Smooth muscle cell (in vitro differentiated cells): ENCODE data around the gene BMF. TPM values are rescaled to one million over a fixed set of nuclear protein-coding genes. Genes with fewer than 3 reads are reported as not detected.

Experiments
- DNase-seq: peaks from one replicate; lab custom pipeline; 2025; ENCODE audit not compliant: unreplicated experiment; lab: John Stamatoyannopoulos, UW
- H2AFZ ChIP-seq: fragments of 200-600 bp; sonication (generic); 2 replicates; pipeline ENCODE4 v1.6.0; 2016; ENCODE audit warnings: antibody characterized with exemption, low read depth, mild to moderate bottlenecking
- H3F3A ChIP-seq: fragments of 200-600 bp; sonication (generic); 2 replicates; pipeline ENCODE4 v1.6.0; 2017; ENCODE audit warnings: antibody characterized with exemption, low read depth
- H3K27ac ChIP-seq: fragments of 200-600 bp; sonication (generic); 2 replicates; pipeline ENCODE4 v1.5.1; 2016; ENCODE audit warnings: low read depth, mild to moderate bottlenecking
- H3K27me3 ChIP-seq: fragments of 200-600 bp; sonication (generic); 2 replicates; pipeline ENCODE4 v1.6.1; 2016; ENCODE audit warnings: low read depth, mild to moderate bottlenecking
- H3K36me3 ChIP-seq: fragments of 200-600 bp; sonication (generic); 2 replicates; pipeline ENCODE4 v1.5.1; 2016; ENCODE audit warnings: low read depth
- H3K4me1 ChIP-seq: fragments of 200-600 bp; sonication (generic); 2 replicates; pipeline ENCODE4 v1.5.1; 2016; ENCODE audit warnings: low read depth
- H3K4me2 ChIP-seq: fragments of 200-600 bp; sonication (generic); 2 replicates; pipeline ENCODE4 v1.6.0; 2016; ENCODE audit warnings: mild to moderate bottlenecking
- H3K4me3 ChIP-seq: fragments of 200-600 bp; sonication (generic); 2 replicates; pipeline ENCODE4 v1.5.1; 2016; ENCODE audit warnings: mild to moderate bottlenecking
- H3K79me2 ChIP-seq: fragments of 200-600 bp; sonication (generic); 2 replicates; pipeline ENCODE4 v1.6.0; 2016; ENCODE audit warnings: low read depth, mild to moderate bottlenecking
- H3K9ac ChIP-seq: fragments of 200-600 bp; sonication (generic); 2 replicates; pipeline ENCODE4 v1.6.0; 2016; ENCODE audit warnings: low read depth
- H3K9me3 ChIP-seq: fragments of 200-600 bp; sonication (generic); replicated peaks from 2 replicates; pipeline ENCODE4 v1.5.1; 2016; ENCODE audit warnings: low read depth
- H4K20me1 ChIP-seq: fragments of 200-600 bp; sonication (generic); 2 replicates; pipeline ENCODE4 v1.6.0; 2016; ENCODE audit warnings: low read depth
- WGBS: methylation state at CpG from one replicate; pipeline ENCODE4 v1.1.7; 2016; ENCODE audit warnings: low lambda C conversion rate; 5-methylcytosine and 5-hydroxymethylcytosine counted together
- polyA plus RNA-seq: library from polyadenylated mRNA; unstranded; fragments of >200 nt; fragmentation: Nextera tagmentation; extraction: Ambion mirVana; gene quantifications from 2 replicates; pipeline ENCODE4 v1.2.1, GENCODE V29; 2016
- total RNA-seq: library from RNA; depleted of rRNA; stranded (reverse); fragments of >200 nt; gene quantifications from 2 replicates; pipeline ENCODE4 v1.2.3, GENCODE V29; 2014
- TF ChIP-seq, protein P1 (sequence below): fragments of 200-600 bp; sonication (generic); IDR thresholded peaks from 2 replicates; pipeline ENCODE4 v1.5.1; 2017; ENCODE audit warnings: borderline replicate concordance, mild to moderate bottlenecking, antibody characterized with exemption; ENCODE audit not compliant: insufficient read depth, poor library complexity, severe bottlenecking

The BMF gene
- total and polyA plus RNA-seq, 2 experiments from 2014 or later: 3.6 to 9.1 TPM

DNA sequence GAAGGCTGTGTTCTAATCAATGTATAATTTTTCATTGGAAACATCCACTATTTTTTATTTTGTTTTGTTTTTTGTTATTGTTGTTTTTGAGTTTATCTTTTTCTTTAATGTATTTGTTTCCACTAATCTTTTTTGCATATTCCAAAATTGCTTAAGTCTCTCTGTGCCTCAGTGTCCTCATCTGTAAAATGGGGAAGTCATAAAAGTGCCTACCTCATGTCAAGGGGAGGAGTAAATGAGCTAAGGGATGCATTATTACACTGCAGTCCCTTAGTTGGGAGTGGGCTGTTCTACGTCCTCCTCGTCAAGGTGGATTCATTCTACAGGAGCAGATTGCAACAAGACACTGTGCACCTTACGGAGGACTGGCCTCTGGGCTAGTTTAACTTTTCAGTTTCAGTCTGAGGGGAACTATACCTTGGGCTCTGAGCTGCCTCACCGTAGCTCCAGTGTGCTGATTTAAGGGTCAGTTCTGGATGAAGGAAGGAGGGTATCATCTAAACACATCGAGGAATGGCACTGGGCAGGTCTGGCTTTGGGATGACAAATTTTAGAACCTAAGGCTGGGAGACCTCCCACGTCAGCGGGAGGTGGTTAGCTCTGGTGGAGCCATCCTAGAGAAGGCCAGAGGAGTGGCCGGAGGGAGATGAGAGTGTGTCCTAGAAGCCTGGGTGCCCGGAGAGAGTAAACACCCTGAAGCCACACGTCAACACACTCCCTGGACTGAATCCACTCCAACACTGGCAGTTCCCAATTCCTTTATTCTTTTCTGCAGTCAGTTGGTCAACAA lies 64.6 kb downstream of the BMF start:
- Histone ChIP-seq H3K36me3 (no peaks in the 10 kb centered on the region), H2AFZ (no peak overlapping the region), H4K20me1 (no peaks in the 10 kb centered on the region), H3K4me3 (no peak overlapping the region), H3K4me2 (no peak overlapping the region), H3K79me2 (no peaks in the 10 kb centered on the region), H3K4me1 (peaks cover 9% of the 10 kb centered on the region), H3K9ac (no peak overlapping the region), H3F3A (peaks cover 4% of the 10 kb centered on the region), H3K27ac (no peak overlapping the region), H3K9me3 (no peaks in the 10 kb centered on the region), H3K27me3 (no peaks in the 10 kb centered on the region)
- WGBS: 85% methylated on average over 10 of the region's 10 CpGs
- DNase-seq: no peak
- TF ChIP-seq, protein P1, sequence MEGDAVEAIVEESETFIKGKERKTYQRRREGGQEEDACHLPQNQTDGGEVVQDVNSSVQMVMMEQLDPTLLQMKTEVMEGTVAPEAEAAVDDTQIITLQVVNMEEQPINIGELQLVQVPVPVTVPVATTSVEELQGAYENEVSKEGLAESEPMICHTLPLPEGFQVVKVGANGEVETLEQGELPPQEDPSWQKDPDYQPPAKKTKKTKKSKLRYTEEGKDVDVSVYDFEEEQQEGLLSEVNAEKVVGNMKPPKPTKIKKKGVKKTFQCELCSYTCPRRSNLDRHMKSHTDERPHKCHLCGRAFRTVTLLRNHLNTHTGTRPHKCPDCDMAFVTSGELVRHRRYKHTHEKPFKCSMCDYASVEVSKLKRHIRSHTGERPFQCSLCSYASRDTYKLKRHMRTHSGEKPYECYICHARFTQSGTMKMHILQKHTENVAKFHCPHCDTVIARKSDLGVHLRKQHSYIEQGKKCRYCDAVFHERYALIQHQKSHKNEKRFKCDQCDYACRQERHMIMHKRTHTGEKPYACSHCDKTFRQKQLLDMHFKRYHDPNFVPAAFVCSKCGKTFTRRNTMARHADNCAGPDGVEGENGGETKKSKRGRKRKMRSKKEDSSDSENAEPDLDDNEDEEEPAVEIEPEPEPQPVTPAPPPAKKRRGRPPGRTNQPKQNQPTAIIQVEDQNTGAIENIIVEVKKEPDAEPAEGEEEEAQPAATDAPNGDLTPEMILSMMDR: no peak

DNA sequence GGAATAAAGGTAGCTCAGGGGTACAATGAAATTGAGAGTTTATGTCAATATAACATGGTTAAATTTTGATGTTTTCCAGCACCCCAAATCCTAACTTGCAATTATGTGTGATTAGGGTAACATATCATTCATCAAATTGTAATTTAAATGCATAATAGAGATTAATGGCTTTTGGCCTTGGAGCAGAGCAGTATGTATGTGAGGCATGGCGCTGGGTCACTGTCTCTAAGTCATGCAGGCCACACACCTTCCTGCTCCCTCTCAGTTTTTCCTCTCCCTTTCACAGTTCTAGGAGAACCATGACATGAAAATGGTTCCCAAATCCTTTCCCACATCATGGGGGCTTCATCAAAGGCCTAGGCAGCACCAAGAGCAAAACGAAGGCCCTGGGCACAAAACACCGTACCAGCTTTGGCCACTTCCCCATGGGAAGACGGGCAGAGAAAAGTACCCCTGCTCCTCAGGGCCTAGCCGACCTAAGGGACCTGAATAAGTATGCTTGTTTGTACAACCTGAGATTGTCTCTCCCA lies 65.8 kb downstream of the BMF start:
- WGBS: 94% methylated on average over 5 of the region's 5 CpGs
- Histone ChIP-seq H3K4me2 (no peak overlapping the region), H2AFZ (no peak overlapping the region), H3K9me3 (no peaks in the 10 kb centered on the region), H4K20me1 (no peaks in the 10 kb centered on the region), H3K27ac (no peak overlapping the region), H3K27me3 (no peaks in the 10 kb centered on the region), H3K4me1 (peaks cover 9% of the 10 kb centered on the region), H3K9ac (no peak overlapping the region), H3K79me2 (peaks cover 8% of the 10 kb centered on the region), H3K36me3 (no peaks in the 10 kb centered on the region), H3K4me3 (no peak overlapping the region), H3F3A (peaks cover 4% of the 10 kb centered on the region)
- no peak for DNase-seq
- TF ChIP-seq, protein P1: no peak

DNA sequence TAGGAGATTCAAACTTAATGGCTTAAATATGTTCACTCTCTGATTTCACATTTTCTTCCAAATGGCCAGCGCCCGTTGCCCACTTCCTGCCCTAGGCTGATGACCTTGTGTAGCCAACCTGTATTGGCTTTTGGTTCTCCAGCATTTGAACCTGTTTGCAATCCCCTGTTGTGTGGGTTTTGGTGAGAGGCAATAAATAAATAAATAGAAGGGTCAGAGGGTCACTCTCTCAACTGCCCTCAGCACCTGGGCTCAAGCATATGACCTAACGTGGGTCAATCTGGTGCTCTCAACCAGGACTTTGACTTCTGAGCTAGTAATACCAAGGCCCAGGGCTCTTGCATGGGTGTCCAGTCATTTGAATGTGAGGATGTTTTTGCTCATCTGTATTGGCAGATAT lies 67.9 kb downstream of the BMF start:
- Histone ChIP-seq H4K20me1 (peaks cover 4% of the 10 kb centered on the region), H3K4me2 (no peak overlapping the region), H3K4me3 (no peak overlapping the region), H3K27ac (no peak overlapping the region), H3K79me2 (peaks cover 17% of the 10 kb centered on the region), H3F3A (peaks cover 4% of the 10 kb centered on the region), H2AFZ (no peak overlapping the region), H3K27me3 (no peaks in the 10 kb centered on the region), H3K4me1 (peaks cover 7% of the 10 kb centered on the region), H3K9ac (no peak overlapping the region), H3K9me3 (no peaks in the 10 kb centered on the region), H3K36me3 (peaks cover 4% of the 10 kb centered on the region)
- WGBS: 96% methylated on average over 3 of the region's 3 CpGs
- no peak for DNase-seq
- TF ChIP-seq, protein P1: no peak

GRCh38 chr15:40040293-40040635 lies 68.4 kb downstream of the BMF start:
- peaks cover 4% of the 10 kb centered on the region for H3F3A ChIP-seq
- H3K27ac ChIP-seq: no peak overlapping the region
- H3K9me3 ChIP-seq: no peaks in the 10 kb centered on the region
- TF ChIP-seq, protein P1: no peak
- no peaks in the 10 kb centered on the region for H3K27me3 ChIP-seq
- WGBS: 86% methylated on average over 6 of the region's 6 CpGs
- H3K36me3 ChIP-seq: peaks cover 8% of the 10 kb centered on the region
- DNase-seq: no peak
- H3K4me3 ChIP-seq: no peak overlapping the region
- peaks cover 5% of the 10 kb centered on the region for H4K20me1 ChIP-seq
- peaks cover 7% of the 10 kb centered on the region for H3K4me1 ChIP-seq
- H3K4me2 ChIP-seq: peak overlapping the region; percentile 93
- no peak overlapping the region for H2AFZ ChIP-seq
- H3K9ac ChIP-seq: no peak overlapping the region
- H3K79me2 ChIP-seq: peaks cover 17% of the 10 kb centered on the region
